Ascending aorta (tissue), 2 donors: Measurements from ENCODE around the gene LTBP1. TPM values are rescaled to one million over a fixed set of nuclear protein-coding genes. Genes with fewer than 3 reads are reported as not detected.
"Not testable (repeated sequence)": the region's sequence is repeated elsewhere in the genome, so short reads cannot be mapped to it uniquely, and the experiment has no call there.

Experiments
- DNase-seq, 2 donors: peaks; one replicate each; pipeline ENCODE4 v3.0.0-alpha.2; 2019; ENCODE audit warnings: low spot score in 2 of 2
- H3K27ac ChIP-seq, 2 donors: fragments of 200-600 bp; sonication (generic); one replicate each; pipeline ENCODE4 v1.5.1; 2016 to 2017; ENCODE audit warnings: mild to moderate bottlenecking in 1 of 2
- H3K27me3 ChIP-seq: fragments of 200-600 bp; sonication (generic); one replicate; pipeline ENCODE4 v1.5.1; 2017
- H3K36me3 ChIP-seq, 2 donors: fragments of 200-600 bp; sonication (generic); one replicate each; pipeline ENCODE4 v1.5.1; 2016
- H3K4me1 ChIP-seq, 2 donors: fragments of 200-600 bp; sonication (generic); one replicate each; pipeline ENCODE4 v1.5.1; 2016 to 2017; ENCODE audit warnings: mild to moderate bottlenecking in 1 of 2
- H3K4me3 ChIP-seq, 2 donors: fragments of 200-600 bp; sonication (generic); one replicate each; pipeline ENCODE4 v1.5.1; 2016 to 2017; ENCODE audit warnings: mild to moderate bottlenecking in 1 of 2
- H3K9me3 ChIP-seq, 2 donors: fragments of 200-600 bp; sonication (generic); one replicate each; pipeline ENCODE4 v1.5.1; 2016
- CTCF ChIP-seq, 3 experiments: fragments of 200-600 bp in 2 of 3; fragments of 450-650 bp in 1 of 3; sonication (generic) in 2 of 3; IDR thresholded peaks; one replicate each; pipeline ENCODE4 v1.5.1; 2016 to 2019; ENCODE audit warnings: antibody characterized with exemption in 3 of 3, mild to moderate bottlenecking in 1 of 3, moderate library complexity in 1 of 3
- intact Hi-C: fragments of 100-400 bp; cut with DNase I; formaldehyde crosslinking; loops from one replicate; pipeline ENCODE4 v1.15.1; 2023
- total RNA-seq: library from RNA; depleted of rRNA; stranded (reverse); fragments of >200 nt; gene quantifications from one replicate; pipeline ENCODE4 v1.1.0, GENCODE V29; 2016

The LTBP1 gene
- total RNA-seq, 1 donor from 2014 or later: 295 TPM

GRCh38 chr2:32976409-32977063 lies 29.8 kb downstream of the LTBP1 start:
- no peak for DNase-seq
- Histone ChIP-seq H3K4me3 (no peak overlapping the region), H3K4me1 (no peaks in the 10 kb centered on the region), H3K9me3 (peaks cover 0 to 10% of the 10 kb centered on the region in 2 donors), H3K27ac (no peak overlapping the region), H3K27me3 (no peaks in the 10 kb centered on the region), H3K36me3 (no peaks in the 10 kb centered on the region)
- intact Hi-C loops: no loop called here
- TF ChIP-seq CTCF (IDR thresholded peaks at IDR 0.05): no peak

- intact Hi-C loops: no loop called here
- no peak for TF ChIP-seq CTCF (IDR thresholded peaks at IDR 0.05)
- peaks cover 0 to 10% of the 10 kb centered on the region in 2 donors for H3K9me3 ChIP-seq
- H3K27ac ChIP-seq: no peak overlapping the region
- H3K4me1 ChIP-seq: no peaks in the 10 kb centered on the region
- no peaks in the 10 kb centered on the region for H3K36me3 ChIP-seq
- H3K4me3 ChIP-seq: no peak overlapping the region
- no peak for DNase-seq
- H3K27me3 ChIP-seq: no peaks in the 10 kb centered on the region
These were observed 30.5 kb downstream of the LTBP1 start for GRCh38 chr2:32977228-32977758.

- TF ChIP-seq CTCF (IDR thresholded peaks at IDR 0.05): no peak
- no peaks in the 10 kb centered on the region for H3K4me1 ChIP-seq
- DNase-seq: no peak
- H3K36me3 ChIP-seq: no peaks in the 10 kb centered on the region
- intact Hi-C loops: no loop called here
- H3K4me3 ChIP-seq: no peak overlapping the region
- no peaks in the 10 kb centered on the region for H3K9me3 ChIP-seq
- H3K27ac ChIP-seq: no peak overlapping the region
- H3K27me3 ChIP-seq: no peaks in the 10 kb centered on the region
These were observed 34.9 kb downstream of the LTBP1 start for GRCh38 chr2:32981612-32982011.

GRCh38 chr2:32983193-32983924 lies 36.6 kb downstream of the LTBP1 start:
- H3K4me3 ChIP-seq, H3K27ac ChIP-seq, H3K9me3 ChIP-seq, H3K4me1 ChIP-seq, DNase-seq, intact Hi-C loops, H3K27me3 ChIP-seq, H3K36me3 ChIP-seq: not testable (repeated sequence)

GRCh38 chr2:32986480-32986879 lies 39.7 kb downstream of the LTBP1 start:
- TF ChIP-seq CTCF (IDR thresholded peaks at IDR 0.05): no peak
- Histone ChIP-seq H3K9me3 (no peaks in the 10 kb centered on the region), H3K4me3 (no peak overlapping the region), H3K4me1 (no peaks in the 10 kb centered on the region), H3K27me3 (no peaks in the 10 kb centered on the region), H3K27ac (no peak overlapping the region), H3K36me3 (no peaks in the 10 kb centered on the region)
- intact Hi-C loops: no loop called here
- DNase-seq: no peak

GRCh38 chr2:32988525-32988924 lies 41.8 kb downstream of the LTBP1 start:
- no peak for TF ChIP-seq CTCF (IDR thresholded peaks at IDR 0.05)
- Histone ChIP-seq H3K36me3 (no peaks in the 10 kb centered on the region), H3K27me3 (no peaks in the 10 kb centered on the region), H3K9me3 (no peaks in the 10 kb centered on the region), H3K4me3 (no peak overlapping the region), H3K4me1 (no peaks in the 10 kb centered on the region), H3K27ac (no peak overlapping the region)
- intact Hi-C loops: no loop called here
- DNase-seq: no peak
